Colon (tissue), 2 donors: ENCODE data around the gene OTX2.

Experiments used
- FAIRE-seq: peaks from 2 replicates; lab custom pipeline; 2012; peaks lifted over from hg19 to GRCh38; lab: Jason Lieb, UNC
- donor health status: control.
- donor health status: control.

OTX2 gene

GRCh38 chr14:56796259-56796658 is 14.0 kb downstream of the OTX2 start:
- FAIRE-seq, result no peak

GRCh38 chr14:56795284-56795622 is 15.0 kb downstream of the OTX2 start:
- no peak for FAIRE-seq

GRCh38 chr14:56794557-56795283 is 15.6 kb downstream of the OTX2 start:
- FAIRE-seq, result no peak

GRCh38 chr14:56794088-56794556 is 16.2 kb downstream of the OTX2 start:
- FAIRE-seq, result no peak

- FAIRE-seq, result no peak
Observed at GRCh38 chr14:56789955-56790354, 20.3 kb downstream of the OTX2 start.

GRCh38 chr14:56787530-56787929 is 22.7 kb downstream of the OTX2 start:
- FAIRE-seq, result no peak

DNA sequence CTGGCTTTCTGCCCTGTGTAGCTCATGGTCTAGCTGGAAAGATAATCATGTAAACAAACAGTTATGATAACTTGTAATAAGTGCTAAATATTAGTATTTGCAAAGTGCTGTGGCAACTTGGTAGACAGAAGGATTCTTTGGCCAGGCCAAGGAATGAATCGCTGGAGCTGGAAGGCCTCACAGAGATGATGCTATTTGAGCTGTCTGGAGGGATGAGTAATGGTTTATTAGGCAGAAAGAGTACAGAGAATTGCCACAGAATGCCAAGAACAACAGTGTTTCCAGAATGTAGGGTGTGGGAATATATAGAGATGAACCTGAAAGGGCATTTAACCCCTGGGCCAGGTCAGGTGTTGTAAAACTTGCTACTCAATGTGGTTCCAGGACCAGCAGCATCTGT is 27.6 kb downstream of the OTX2 start:
- FAIRE-seq, result no peak

DNA sequence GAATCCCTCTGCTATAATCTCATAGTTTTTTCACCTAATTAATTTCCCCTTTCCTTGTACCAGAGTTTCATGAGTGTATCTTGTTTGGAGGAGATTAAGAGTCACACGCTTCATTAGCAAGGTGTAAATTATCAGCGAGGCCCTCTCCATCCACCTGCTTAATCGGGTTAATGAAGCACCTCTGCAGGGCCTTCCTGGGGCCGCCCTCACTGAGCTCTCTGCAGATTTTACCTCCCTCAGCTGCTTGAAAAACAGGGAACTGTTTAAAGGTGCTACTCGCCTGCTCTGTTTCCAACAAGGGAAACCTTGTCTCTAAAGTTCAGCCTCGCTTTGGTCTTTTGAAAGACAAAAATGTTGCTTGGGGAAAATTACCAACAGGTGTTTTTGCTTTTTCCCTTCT is 35.8 kb downstream of the OTX2 start:
- FAIRE-seq, result no peak

DNA sequence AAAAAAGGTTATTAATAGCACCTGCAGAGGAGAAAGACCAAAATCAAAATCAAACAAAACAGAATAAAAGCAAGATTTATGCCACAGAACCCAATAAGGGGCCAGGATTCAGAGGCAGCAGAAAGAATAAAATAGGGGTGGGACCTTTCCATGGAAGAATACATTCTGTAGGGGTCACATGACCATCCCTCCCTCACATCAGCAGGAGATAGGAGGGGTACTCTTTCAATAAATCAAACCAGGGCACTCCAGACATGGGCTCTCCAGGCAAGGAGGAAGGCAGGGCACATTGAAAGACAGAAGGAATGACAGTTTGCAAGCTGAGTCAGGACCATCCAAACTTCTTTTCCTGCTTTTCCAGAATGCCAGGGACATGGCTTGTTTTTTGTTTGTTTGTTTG is 39.8 kb downstream of the OTX2 start:
- no peak for FAIRE-seq

- no peak for FAIRE-seq
Observed at GRCh38 chr14:56760164-56760914, 49.9 kb downstream of the OTX2 start.

DNA sequence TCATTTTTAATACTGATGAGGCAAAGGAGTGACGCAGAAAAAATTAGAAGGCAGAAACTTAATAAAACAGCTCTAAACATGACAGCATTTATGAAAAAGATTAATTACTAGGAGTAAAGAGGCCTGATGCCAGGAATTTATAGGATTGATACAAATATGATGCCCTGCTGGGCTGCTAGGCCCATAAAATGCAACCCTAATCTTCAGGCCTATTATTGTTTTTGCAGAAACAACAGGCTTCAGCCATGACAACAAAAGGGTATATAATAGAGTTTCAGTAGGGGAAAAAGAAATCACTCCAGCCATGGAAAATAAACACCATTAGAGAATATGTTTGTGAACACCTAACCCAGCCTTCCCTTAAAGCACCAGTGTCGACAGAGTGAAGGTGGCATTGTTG is 50.6 kb downstream of the OTX2 start:
- FAIRE-seq, result no peak

DNA sequence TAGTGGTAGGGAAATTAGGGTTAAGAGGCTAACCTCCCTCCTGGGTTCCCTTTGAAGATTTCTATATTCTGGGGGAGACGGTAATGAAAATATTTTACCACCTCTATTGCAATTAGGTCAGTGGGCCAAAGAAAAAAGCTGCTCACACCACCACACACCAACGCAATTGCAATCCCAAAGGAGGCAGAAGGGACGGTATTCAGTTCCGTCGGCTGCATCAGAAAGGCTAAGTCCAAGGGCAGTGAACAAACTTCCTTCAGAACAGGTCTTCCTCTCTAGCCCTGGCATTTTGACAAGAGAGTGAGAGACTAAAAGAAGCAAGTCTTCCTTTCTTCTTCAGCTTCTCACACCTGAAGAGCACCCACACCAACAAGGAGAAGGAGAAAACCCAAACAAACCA is 51.2 kb downstream of the OTX2 start:
- FAIRE-seq, result no peak

DNA sequence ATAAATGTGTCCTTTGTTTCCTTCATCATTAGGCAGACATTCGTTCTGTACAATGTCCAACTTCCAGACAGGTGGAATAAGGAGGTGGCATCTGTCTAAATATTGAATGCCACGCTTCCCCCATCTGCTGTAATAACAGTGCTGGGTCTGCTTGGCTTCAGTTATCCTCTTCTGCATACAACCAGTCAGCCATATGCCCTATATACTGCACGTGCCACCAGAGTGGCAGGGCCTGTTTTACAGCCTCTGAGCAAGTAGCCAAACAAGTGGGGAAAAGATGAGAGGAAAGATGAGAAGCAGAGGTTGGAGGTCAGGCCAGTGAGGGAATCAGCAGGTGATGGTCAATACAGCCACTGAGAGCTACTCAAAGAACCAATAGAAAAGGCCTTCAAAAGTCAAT is 55.4 kb downstream of the OTX2 start:
- no peak for FAIRE-seq

DNA sequence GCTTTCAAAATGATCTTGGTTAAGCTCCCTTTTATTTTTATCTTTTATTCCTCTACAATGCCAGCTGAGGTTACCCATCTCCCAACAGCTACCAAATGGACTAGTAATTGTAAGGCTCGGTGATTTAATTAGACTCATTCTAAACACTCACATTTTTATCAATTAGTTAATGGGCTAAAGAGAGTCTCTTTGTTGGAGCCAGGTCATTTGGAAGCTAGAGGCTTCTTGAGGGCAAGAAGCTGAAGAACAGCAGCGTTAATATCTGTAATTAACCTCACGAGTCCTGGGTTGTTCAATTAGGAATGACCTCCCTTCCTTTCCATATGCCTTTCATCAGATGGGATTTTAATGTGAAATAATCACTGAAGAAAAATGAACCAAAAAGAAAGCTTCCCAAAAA is 56.9 kb downstream of the OTX2 start:
- FAIRE-seq, result no peak

DNA sequence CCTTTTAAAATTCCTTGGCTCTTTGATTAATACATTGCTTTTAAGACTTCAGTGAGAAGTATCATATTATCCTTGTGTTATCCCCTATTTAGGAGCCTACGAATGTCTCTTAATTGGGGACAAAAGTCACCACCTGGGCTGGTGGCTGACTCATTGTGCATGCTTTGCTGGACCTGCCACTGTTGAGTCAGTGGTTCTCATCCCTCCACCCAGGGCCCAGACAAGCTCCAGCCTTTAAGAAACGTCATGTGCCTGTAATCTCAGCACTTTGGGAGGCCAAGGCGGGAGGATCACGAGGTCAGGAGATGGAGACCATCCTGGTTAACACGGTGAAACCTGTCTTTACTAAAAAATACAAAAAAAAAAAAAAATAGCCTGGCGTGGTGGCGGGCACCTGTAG is 57.9 kb downstream of the OTX2 start:
- no peak for FAIRE-seq

- FAIRE-seq, result no peak
Observed at GRCh38 chr14:56751471-56751870, 58.8 kb downstream of the OTX2 start.
